Measurements from ENCODE around the gene CTNNA3.

Gene CTNNA3

DNA sequence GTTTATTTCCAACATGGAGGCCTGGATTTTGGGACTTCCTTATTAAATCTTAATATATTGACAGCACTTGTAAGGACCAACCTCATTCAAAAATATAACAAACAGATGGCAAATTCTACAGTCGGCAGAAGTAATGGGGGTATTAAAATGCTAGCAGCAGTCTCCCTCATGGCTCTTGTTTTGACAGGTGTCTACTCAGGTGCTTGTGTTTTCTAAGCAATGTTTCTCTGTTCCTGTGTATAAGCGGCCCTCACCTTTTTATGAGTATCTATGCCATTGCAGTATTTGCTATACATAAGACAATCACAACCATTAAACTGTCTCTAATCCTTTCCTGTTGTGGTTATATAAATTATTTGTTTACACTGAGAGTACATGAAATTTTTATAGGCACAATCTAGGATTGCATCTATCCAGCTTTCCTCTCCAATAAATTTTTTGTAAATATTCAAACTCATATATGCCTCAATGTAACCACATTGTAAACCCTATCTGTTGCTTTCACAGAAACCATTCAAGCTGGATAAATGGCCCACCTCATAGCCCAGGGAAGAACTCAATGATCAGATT is 835.5 kb downstream of the CTNNA3 start:
- DNase-seq (ENCODE audit: low read depth) = no peak

GRCh38 chr10:66852811-66853210 is 843.2 kb downstream of the CTNNA3 start:
- DNase-seq (ENCODE audit: low read depth) = no peak

DNA sequence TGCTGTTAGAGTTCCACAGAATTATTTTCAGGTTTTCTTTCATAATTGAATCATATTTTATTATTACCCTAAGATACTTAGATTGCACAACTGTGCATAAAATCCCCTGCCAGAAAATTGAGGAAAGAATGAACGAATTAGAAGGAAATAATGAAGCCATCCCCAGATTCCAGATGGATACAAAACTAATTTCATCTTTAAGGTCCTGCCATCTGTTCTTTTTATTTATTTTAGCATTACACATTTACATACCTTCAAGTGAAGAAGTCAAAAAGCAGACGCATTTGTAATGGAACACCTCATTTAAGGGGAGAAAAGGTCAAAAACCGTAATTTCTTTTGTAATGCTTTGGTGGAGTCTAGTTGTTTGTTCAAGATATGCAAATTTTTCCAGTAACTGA is 847.1 kb downstream of the CTNNA3 start:
- DNase-seq (ENCODE audit: low read depth) = no peak

- DNase-seq (ENCODE audit: low read depth) = no peak
These were observed 851.6 kb downstream of the CTNNA3 start for GRCh38 chr10:66844176-66844942.

- no peak for DNase-seq (ENCODE audit: low read depth)
These were observed 852.6 kb downstream of the CTNNA3 start for GRCh38 chr10:66843396-66843795.

GRCh38 chr10:66842867-66843266 is 853.1 kb downstream of the CTNNA3 start:
- DNase-seq (ENCODE audit: low read depth) = no peak

DNA sequence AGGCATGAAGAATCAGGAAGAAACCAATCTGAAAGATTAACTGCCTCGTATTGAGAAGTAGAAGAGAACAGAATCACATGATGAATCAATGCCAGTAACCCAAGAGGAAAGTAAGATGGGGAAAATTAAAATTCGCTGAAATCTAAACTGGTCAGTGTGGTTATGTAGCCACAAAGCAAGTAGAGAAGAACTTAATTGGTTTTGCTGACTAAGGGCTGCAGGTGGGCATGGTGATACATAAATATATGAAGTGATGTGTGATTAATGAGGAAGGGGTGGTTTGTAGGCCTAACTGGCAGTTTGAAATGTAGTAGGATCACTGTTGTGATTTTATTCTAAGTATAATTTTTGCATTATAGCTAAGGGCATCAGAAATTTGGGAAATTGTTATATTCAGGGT is 853.6 kb downstream of the CTNNA3 start:
- DNase-seq (ENCODE audit: low read depth) = no peak

DNA sequence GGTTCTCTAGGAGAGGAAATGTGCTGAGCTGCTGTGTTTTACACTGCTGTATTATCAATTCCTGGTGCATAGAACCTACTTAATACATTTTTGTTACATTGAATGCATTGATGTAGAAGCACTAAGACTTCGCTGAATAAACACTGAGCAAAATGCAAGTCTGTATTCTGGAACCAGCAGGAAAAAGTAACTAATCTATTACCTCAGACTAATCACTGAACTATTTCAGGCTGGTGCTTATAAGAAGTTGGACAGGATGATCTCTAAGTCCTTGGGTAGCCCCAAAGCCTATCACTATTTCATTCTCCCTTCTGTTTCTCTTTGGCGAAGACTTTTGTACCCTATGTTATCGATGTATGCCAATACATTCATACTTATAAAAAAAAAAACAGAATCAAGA is 857.3 kb downstream of the CTNNA3 start:
- no peak for DNase-seq (ENCODE audit: low read depth)

DNA sequence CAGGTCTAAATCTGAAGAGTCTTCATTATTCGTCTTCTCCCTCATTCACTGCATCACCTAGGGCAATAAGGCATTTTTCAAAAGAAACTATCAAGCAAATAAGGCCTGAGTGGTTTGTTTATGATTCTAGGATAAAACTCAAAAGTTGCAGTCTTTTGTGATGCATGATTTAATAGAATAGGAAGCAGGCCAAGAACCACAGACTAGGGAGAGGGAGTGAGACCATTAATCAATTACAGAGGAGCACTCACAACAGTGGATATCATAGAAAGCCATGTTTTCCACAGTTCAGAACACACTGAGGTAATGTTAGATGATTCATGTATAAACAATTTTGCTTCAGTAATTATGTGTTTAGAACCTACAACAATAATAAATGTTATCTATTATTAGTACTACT is 858.0 kb downstream of the CTNNA3 start:
- no peak for DNase-seq (ENCODE audit: low read depth)

GRCh38 chr10:66837335-66837734 is 858.7 kb downstream of the CTNNA3 start:
- DNase-seq (ENCODE audit: low read depth) = no peak

- DNase-seq (ENCODE audit: low read depth) = no peak
These were observed 859.2 kb downstream of the CTNNA3 start for GRCh38 chr10:66836771-66837170.

GRCh38 chr10:66836057-66836456 is 859.9 kb downstream of the CTNNA3 start:
- no peak for DNase-seq (ENCODE audit: low read depth)

- no peak for DNase-seq (ENCODE audit: low read depth)
These were observed 860.6 kb downstream of the CTNNA3 start for GRCh38 chr10:66835400-66835799.

DNA sequence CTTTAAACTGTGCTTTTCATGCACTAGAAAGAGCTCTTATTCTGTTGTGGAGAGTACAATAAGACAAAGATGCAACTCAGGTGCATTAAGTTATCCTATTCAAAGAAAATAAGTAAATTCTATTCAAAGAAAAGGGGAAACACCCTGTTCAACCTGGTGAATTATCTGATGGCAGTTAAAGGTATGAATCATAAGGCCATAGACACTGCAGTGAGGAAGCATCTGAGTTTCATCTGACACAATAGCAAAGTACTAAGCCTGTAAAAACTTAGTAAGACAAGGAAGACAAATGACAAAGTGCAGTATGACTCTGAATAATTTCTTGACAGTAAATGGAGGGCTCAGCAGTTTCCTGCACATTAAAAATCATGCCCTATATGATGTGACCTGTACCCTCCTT is 861.2 kb downstream of the CTNNA3 start:
- DNase-seq (ENCODE audit: low read depth) = no peak

- no peak for DNase-seq (ENCODE audit: low read depth)
These were observed 862.1 kb downstream of the CTNNA3 start for GRCh38 chr10:66833861-66834260.

DNA sequence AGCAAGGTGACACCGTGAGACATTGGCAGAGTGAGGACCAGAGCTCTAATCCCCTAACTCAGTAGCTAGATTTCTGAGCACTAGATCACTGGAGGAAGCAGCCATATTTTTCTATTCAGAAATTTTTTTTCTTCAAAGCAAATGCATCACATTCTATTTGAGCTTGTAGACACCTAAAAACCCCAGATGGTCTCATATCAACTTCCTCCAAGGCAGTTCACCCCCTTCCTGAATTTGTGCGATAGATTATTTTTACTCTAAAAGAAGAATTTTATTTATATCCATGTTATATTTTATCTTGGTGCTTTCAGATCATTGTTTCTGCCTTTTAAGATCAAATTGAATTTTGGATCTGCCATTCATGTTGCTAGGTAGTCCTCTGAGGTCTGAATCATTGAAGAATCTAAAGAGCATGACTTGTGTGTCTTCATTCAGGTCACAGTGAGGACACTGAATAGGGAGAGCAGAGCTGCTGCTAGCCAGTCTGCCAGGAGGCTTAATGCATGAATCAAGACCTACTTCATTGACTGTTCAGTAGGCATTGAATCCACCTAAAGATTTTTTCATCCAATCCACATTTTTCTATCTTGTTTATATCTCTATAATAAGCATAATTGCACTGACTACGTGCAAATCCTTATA is 863.1 kb downstream of the CTNNA3 start:
- no peak for DNase-seq (ENCODE audit: low read depth)

GRCh38 chr10:66828957-66829356 is 867.0 kb downstream of the CTNNA3 start:
- DNase-seq (ENCODE audit: low read depth) = no peak

GRCh38 chr10:66827353-66827752 is 868.6 kb downstream of the CTNNA3 start:
- DNase-seq (ENCODE audit: low read depth) = no peak

- DNase-seq (ENCODE audit: low read depth) = no peak
These were observed 872.7 kb downstream of the CTNNA3 start for GRCh38 chr10:66823301-66823700.

DNA sequence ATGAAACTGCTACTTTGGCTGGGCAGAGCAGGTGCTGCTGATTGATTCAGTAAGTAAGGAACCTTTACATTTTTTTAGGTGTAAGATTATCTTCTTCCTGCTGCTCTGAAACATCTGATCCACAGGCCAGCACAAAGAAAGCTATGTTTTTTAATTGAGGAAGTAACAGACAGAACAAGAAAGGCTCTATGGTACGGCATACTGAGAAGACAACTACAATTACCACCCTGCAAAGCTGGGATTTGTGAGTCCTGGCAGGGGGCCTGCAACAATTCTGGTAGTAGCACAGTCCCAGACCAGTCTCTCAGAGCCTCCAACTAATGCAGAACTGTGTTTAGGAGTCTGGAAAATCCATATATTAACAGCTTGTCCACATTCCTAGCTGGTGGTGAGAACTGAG is 873.2 kb downstream of the CTNNA3 start:
- DNase-seq (ENCODE audit: low read depth) = no peak

DNA sequence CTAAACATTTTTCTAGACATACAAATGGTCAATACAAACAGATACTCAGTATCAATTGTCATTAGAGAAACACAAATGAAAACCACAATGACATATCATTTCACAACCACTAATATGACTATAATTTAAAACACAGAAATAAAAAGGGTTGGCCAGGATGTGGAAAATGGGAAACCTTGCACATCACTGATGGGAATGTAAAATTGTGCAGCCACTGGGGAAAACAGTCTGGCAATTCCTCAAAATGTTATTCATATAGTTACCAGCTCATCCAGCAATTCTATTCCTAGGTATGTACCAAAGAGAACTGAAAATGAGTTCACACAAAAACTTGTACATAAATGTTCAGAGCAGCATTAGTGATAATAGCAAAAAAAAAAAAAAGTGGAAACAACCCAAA is 876.3 kb downstream of the CTNNA3 start:
- DNase-seq (ENCODE audit: low read depth) = no peak

DNA sequence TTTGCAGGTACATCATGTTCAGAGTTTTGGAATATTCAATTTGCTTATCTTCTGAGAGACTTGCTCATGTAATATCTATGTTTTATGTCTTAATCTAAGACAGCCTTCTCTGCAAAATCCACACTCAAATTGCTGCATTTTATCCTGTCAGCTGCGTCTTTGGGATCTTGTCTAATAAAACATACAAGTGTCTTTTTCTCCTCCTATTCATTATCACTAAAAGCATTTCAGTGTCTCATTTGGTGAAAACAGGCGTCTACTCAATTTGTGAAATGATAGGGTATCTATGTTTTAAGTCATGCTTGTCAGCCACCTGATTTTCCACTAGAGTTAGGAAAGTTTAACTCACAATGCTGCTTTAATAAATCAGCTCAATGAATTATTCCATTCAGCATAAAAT is 882.9 kb downstream of the CTNNA3 start:
- no peak for DNase-seq (ENCODE audit: low read depth)

DNA sequence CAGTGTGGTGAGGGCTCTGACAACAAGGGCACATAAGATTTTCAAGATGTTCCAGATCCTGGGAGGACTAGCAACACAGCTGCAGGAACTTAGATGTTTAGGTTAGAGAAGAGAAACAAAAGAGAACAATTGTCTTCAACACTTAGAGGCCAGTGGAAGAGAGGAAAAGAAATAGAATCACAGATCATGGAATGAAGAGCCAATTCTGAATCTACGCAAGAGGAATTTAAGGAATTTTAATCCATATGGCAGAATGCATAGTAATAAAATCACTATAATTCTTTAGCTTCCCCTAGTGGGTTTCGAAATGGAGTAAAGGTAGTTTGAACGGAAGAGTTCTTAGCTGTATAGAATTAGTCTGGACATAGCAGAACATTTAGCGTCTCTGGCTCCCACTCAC is 884.8 kb downstream of the CTNNA3 start:
- DNase-seq (ENCODE audit: low read depth) = no peak

GRCh38 chr10:66809402-66809801 is 886.6 kb downstream of the CTNNA3 start:
- DNase-seq (ENCODE audit: low read depth) = no peak

All from activated T-helper 9 cell treated with anti-CD3 and anti-CD28 coated beads, Interleukin-2, amount 50 U/mL, for 16 hours (primary cell).